ENCODE results near the gene GREB1L.

GREB1L gene

DNA sequence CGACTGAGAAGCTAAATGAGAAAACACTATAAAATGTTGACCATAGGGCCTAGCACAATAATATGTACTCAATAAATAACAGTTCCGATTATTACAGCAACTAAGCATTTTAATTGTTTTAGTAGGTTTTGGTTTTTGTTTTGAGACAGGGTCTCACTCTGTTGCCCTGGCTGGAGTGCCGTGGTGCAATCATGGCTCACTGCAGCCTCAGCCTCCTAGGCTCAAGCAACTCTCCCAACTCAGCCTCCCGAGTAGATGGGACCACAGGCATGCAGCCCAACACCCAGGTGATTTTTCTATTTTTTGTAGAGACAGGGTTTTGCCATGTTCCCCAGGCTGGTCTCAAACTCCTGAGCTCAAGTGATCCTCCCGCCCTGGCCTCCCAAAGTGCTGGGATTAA lies 304.4 kb downstream of the GREB1L start:
- Histone ChIP-seq H3K27ac (replicated peaks) (no peak overlapping the region), H3K27me3 (ENCODE audit: insufficient read depth, poor library complexity, severe bottlenecking) (no peaks in the 10 kb centered on the region), H3K4me3 (replicated peaks; ENCODE audit: insufficient read depth, low read length) (no peak overlapping the region)
- no peak for DNase-seq (ENCODE audit: low read depth in 1 of 2, low spot score in 1 of 2)
- TF ChIP-seq, protein P1, sequence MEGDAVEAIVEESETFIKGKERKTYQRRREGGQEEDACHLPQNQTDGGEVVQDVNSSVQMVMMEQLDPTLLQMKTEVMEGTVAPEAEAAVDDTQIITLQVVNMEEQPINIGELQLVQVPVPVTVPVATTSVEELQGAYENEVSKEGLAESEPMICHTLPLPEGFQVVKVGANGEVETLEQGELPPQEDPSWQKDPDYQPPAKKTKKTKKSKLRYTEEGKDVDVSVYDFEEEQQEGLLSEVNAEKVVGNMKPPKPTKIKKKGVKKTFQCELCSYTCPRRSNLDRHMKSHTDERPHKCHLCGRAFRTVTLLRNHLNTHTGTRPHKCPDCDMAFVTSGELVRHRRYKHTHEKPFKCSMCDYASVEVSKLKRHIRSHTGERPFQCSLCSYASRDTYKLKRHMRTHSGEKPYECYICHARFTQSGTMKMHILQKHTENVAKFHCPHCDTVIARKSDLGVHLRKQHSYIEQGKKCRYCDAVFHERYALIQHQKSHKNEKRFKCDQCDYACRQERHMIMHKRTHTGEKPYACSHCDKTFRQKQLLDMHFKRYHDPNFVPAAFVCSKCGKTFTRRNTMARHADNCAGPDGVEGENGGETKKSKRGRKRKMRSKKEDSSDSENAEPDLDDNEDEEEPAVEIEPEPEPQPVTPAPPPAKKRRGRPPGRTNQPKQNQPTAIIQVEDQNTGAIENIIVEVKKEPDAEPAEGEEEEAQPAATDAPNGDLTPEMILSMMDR (IDR thresholded peaks at IDR 0.05; ENCODE audit: insufficient read depth, low read length), result no peak
- TF ChIP-seq POLR2AphosphoS5 (IDR thresholded peaks at IDR 0.05; ENCODE audit: low read depth) (no peak), GABPA (IDR thresholded peaks at IDR 0.05; ENCODE audit: low read depth) (no peak)

DNA sequence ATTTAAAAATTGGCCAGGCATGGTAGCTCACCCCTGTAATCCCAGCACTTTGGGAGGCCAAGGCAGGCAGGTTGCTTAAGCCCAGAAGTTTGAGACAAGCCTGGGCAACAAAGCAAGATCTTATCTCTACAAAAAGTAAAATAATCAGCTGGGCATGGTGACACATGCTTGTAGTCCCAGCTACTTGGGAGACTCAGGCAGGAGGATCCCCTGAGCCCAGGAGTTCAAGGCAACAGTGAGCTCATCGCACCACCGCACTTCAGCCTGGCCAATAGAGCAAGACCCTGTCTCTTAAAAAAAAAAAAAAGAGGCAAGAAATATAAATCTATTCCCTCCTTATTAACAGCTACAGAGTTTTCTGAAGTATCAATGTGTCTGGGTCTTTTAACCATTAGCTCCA lies 306.6 kb downstream of the GREB1L start:
- no peak for DNase-seq (ENCODE audit: low read depth in 1 of 2, low spot score in 1 of 2)
- H3K27ac ChIP-seq (replicated peaks), result no peak overlapping the region
- H3K27me3 ChIP-seq (ENCODE audit: insufficient read depth, poor library complexity, severe bottlenecking), result no peaks in the 10 kb centered on the region
- no peak overlapping the region for H3K4me3 ChIP-seq (replicated peaks; ENCODE audit: insufficient read depth, low read length)
- TF ChIP-seq, protein P2, sequence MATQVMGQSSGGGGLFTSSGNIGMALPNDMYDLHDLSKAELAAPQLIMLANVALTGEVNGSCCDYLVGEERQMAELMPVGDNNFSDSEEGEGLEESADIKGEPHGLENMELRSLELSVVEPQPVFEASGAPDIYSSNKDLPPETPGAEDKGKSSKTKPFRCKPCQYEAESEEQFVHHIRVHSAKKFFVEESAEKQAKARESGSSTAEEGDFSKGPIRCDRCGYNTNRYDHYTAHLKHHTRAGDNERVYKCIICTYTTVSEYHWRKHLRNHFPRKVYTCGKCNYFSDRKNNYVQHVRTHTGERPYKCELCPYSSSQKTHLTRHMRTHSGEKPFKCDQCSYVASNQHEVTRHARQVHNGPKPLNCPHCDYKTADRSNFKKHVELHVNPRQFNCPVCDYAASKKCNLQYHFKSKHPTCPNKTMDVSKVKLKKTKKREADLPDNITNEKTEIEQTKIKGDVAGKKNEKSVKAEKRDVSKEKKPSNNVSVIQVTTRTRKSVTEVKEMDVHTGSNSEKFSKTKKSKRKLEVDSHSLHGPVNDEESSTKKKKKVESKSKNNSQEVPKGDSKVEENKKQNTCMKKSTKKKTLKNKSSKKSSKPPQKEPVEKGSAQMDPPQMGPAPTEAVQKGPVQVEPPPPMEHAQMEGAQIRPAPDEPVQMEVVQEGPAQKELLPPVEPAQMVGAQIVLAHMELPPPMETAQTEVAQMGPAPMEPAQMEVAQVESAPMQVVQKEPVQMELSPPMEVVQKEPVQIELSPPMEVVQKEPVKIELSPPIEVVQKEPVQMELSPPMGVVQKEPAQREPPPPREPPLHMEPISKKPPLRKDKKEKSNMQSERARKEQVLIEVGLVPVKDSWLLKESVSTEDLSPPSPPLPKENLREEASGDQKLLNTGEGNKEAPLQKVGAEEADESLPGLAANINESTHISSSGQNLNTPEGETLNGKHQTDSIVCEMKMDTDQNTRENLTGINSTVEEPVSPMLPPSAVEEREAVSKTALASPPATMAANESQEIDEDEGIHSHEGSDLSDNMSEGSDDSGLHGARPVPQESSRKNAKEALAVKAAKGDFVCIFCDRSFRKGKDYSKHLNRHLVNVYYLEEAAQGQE (IDR thresholded peaks at IDR 0.05; ENCODE audit: insufficient replicate concordance, low read depth), result no peak
- TF ChIP-seq POLR2AphosphoS5 (IDR thresholded peaks at IDR 0.05; ENCODE audit: low read depth) (no peak), GABPA (IDR thresholded peaks at IDR 0.05; ENCODE audit: low read depth) (no peak), SPI1 (IDR thresholded peaks at IDR 0.05; ENCODE audit: borderline replicate concordance, low read depth) (no peak)
- TF ChIP-seq, protein P1 (IDR thresholded peaks at IDR 0.05; ENCODE audit: insufficient read depth, low read length), result no peak

DNA sequence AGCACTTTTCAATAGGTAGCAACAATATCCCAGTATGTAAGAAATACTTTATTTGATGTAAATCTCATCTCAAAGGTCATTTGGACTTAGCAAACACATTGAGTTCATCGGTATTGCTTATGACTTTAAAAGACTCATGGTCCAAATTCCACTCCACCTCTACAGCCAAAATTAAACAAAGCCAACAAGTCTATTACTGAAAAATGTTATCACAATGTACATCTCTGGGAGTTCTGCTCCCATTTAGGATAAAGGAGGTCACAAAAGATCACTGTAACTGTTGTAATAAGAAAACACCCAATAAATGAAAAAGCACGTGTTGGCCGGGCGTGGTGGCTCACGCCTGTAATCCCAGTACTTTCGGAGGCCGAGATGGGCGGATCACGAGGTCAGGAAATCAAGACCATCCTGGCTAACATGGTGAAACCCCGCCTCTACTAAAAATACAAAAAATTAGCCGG lies 308.5 kb downstream of the GREB1L start:
- H3K27ac ChIP-seq (replicated peaks), result no peak overlapping the region
- no peaks in the 10 kb centered on the region for H3K27me3 ChIP-seq (ENCODE audit: insufficient read depth, poor library complexity, severe bottlenecking)
- no peak for DNase-seq (ENCODE audit: low read depth in 1 of 2, low spot score in 1 of 2)
- no peak overlapping the region for H3K4me3 ChIP-seq (replicated peaks; ENCODE audit: insufficient read depth, low read length)
- TF ChIP-seq GABPA (IDR thresholded peaks at IDR 0.05; ENCODE audit: low read depth) (no peak), POLR2AphosphoS5 (IDR thresholded peaks at IDR 0.05; ENCODE audit: low read depth) (no peak), SPI1 (IDR thresholded peaks at IDR 0.05; ENCODE audit: borderline replicate concordance, low read depth) (no peak)
- TF ChIP-seq, protein P1 (IDR thresholded peaks at IDR 0.05; ENCODE audit: insufficient read depth, low read length), result no peak
- TF ChIP-seq, protein P2 (IDR thresholded peaks at IDR 0.05; ENCODE audit: insufficient replicate concordance, low read depth), result no peak

DNA sequence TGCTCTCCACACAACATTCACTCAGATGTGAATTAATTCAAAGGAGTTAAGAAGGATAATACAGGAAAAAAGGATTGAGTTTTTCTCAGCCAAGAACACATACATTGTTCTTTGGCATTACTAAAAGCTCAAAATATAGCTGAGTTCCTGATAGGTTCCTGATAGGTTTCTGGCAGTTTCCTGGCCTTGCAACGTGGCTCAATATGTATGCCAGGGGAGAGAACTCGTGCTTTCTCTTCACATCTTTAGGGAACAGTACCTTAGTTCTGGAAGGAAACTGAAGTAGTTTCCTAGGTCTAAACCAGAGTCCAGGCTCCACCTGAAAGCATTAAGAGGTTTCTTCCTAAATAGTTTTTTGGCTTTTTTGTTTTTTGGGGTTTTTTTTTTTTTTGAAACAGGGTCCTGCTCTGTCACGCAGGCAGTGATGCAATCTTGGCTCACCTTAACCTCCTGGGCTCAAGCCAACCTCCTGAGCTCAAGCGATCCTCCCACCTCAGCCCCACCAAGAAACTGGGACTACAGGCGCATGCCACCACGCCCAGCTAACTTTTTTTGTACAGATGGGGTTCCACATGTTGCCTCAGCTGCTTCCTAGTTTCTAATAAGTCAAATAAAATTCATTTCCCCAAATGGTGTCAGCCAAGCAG lies 315.7 kb downstream of the GREB1L start:
- no peak for DNase-seq (ENCODE audit: low read depth in 1 of 2, low spot score in 1 of 2)
- TF ChIP-seq GABPA (IDR thresholded peaks at IDR 0.05; ENCODE audit: low read depth) (no peak), SPI1 (IDR thresholded peaks at IDR 0.05; ENCODE audit: borderline replicate concordance, low read depth) (no peak), POLR2AphosphoS5 (IDR thresholded peaks at IDR 0.05; ENCODE audit: low read depth) (no peak)
- TF ChIP-seq, protein P2 (IDR thresholded peaks at IDR 0.05; ENCODE audit: insufficient replicate concordance, low read depth), result no peak
- TF ChIP-seq, protein P1 (IDR thresholded peaks at IDR 0.05; ENCODE audit: insufficient read depth, low read length), result no peak
- H3K27ac ChIP-seq (replicated peaks), result no peak overlapping the region
- no peaks in the 10 kb centered on the region for H3K27me3 ChIP-seq (ENCODE audit: insufficient read depth, poor library complexity, severe bottlenecking)
- H3K4me3 ChIP-seq (replicated peaks; ENCODE audit: insufficient read depth, low read length), result no peak overlapping the region

Data from HL-60 (cell line).